Left forelimb (tissue), 1 donor: ENCODE data around the gene IGSF9B.
A peak's percentile ranks its signal among the peaks of the same experiment; 100 is the strongest.

Experiments used
- DNase-seq: peaks from one replicate; pipeline ENCODE4 v3.0.0-alpha.2; 2018; ENCODE audit warnings: low spot score

Gene IGSF9B

GRCh38 chr11:133901316-133901715 lies 55.5 kb downstream of the IGSF9B start:
- peak; percentile 12 for DNase-seq

GRCh38 chr11:133900176-133901105 lies 56.3 kb downstream of the IGSF9B start:
- peak; percentile 55 for DNase-seq

- no peak for DNase-seq
Observed at GRCh38 chr11:133898770-133899115, 58.0 kb downstream of the IGSF9B start.

GRCh38 chr11:133898031-133898769 lies 58.6 kb downstream of the IGSF9B start:
- DNase-seq, result peak; percentile 53

GRCh38 chr11:133897331-133897650 lies 59.5 kb downstream of the IGSF9B start:
- DNase-seq, result no peak

- peak; percentile 33 for DNase-seq
Observed at GRCh38 chr11:133896642-133897330, 60.0 kb downstream of the IGSF9B start.

GRCh38 chr11:133896028-133896427 lies 60.7 kb downstream of the IGSF9B start:
- no peak for DNase-seq

- DNase-seq, result no peak
Observed at GRCh38 chr11:133895551-133895950, 61.2 kb downstream of the IGSF9B start.

GRCh38 chr11:133895061-133895479 lies 61.7 kb downstream of the IGSF9B start:
- no peak for DNase-seq

GRCh38 chr11:133893381-133893780 lies 63.4 kb downstream of the IGSF9B start:
- no peak for DNase-seq

- DNase-seq, result no peak
Observed at GRCh38 chr11:133892584-133893380, 64.0 kb downstream of the IGSF9B start.

- DNase-seq, result no peak
Observed at GRCh38 chr11:133892126-133892525, 64.6 kb downstream of the IGSF9B start.

- no peak for DNase-seq
Observed at GRCh38 chr11:133889893-133890292, 66.9 kb downstream of the IGSF9B start.

- DNase-seq, result no peak
Observed at GRCh38 chr11:133889188-133889587, 67.6 kb downstream of the IGSF9B start.

GRCh38 chr11:133887692-133888332 lies 69.0 kb downstream of the IGSF9B start:
- no peak for DNase-seq

GRCh38 chr11:133886029-133886428 lies 70.7 kb downstream of the IGSF9B start:
- no peak for DNase-seq

GRCh38 chr11:133872160-133872559 lies 84.6 kb downstream of the IGSF9B start:
- no peak for DNase-seq

- DNase-seq, result no peak
Observed at GRCh38 chr11:133867456-133867855, 89.3 kb downstream of the IGSF9B start.

GRCh38 chr11:133865466-133865865 lies 91.3 kb downstream of the IGSF9B start:
- no peak for DNase-seq

- DNase-seq, result no peak
Observed at GRCh38 chr11:133864756-133865155, 92.0 kb downstream of the IGSF9B start.

GRCh38 chr11:133860151-133860550 lies 96.6 kb downstream of the IGSF9B start:
- no peak for DNase-seq
